Activated CD8-positive, alpha-beta T cell treated with anti-CD3 and anti-CD28 coated beads for 36 hours (primary cell): ENCODE measurements around the gene TRMT2A. TPM values are rescaled to one million over a fixed set of nuclear protein-coding genes. Genes with fewer than 3 reads are reported as not detected.

ENCODE experiments used
- ATAC-seq: fragments of 200-7000 bp; cut with Tn5 transposase; one replicate; pipeline ENCODE4 v1.10.0; 2021; ENCODE audit warnings: mild to moderate bottlenecking, moderate library complexity
- CTCF ChIA-PET: fragments of 350-600 bp; sonication (Branson Sonifier 250); formaldehyde crosslinking; loops from one replicate; lab custom pipeline; 2021; ENCODE audit warnings: antibody characterized with exemption; lab: Charles Lee
- POLR2A ChIA-PET: fragments of 350-600 bp; sonication (Branson Sonifier 250); formaldehyde crosslinking; loops from one replicate; lab custom pipeline; 2021; ENCODE audit warnings: antibody characterized with exemption; lab: Charles Lee
- DNase-seq: peaks from one replicate; pipeline ENCODE4 v3.0.0-alpha.2; 2020
- H3K27ac Mint-ChIP-seq: one replicate; pipeline ENCODE4 v1.8.0; 2021; ENCODE audit warnings: mild to moderate bottlenecking, mixed read lengths
- H3K27me3 Mint-ChIP-seq: one replicate; pipeline ENCODE4 v1.8.0; 2021; ENCODE audit warnings: mixed read lengths
- H3K36me3 Mint-ChIP-seq: one replicate; pipeline ENCODE4 v1.8.0; 2021; ENCODE audit warnings: low read depth, mixed read lengths
- H3K4me1 Mint-ChIP-seq: one replicate; pipeline ENCODE4 v1.8.0; 2021; ENCODE audit warnings: low read depth, mixed read lengths
- H3K4me3 Mint-ChIP-seq: one replicate; pipeline ENCODE4 v1.8.0; 2021; ENCODE audit warnings: mild to moderate bottlenecking, moderate library complexity, mixed read lengths
- H3K9me3 Mint-ChIP-seq: one replicate; pipeline ENCODE4 v1.8.0; 2021; ENCODE audit warnings: mixed read lengths
- CTCF ChIP-seq: fragments of 200-600 bp; IDR thresholded peaks from one replicate; pipeline ENCODE4 v1.8.0; 2022; ENCODE audit warnings: antibody characterized with exemption, mild to moderate bottlenecking
- intact Hi-C: fragments of 100-400 bp; cut with micrococcal nuclease; formaldehyde crosslinking; loops from one replicate; pipeline ENCODE4 v1.10.0; 2022
- total RNA-seq, 2 experiments: library from RNA; stranded (reverse); gene quantifications; one replicate each; pipeline ENCODE4 v1.2.3, GENCODE V29; 2021

TRMT2A gene
- total RNA-seq, 2 experiments from 2014 or later = 101 to 105 TPM

DNA sequence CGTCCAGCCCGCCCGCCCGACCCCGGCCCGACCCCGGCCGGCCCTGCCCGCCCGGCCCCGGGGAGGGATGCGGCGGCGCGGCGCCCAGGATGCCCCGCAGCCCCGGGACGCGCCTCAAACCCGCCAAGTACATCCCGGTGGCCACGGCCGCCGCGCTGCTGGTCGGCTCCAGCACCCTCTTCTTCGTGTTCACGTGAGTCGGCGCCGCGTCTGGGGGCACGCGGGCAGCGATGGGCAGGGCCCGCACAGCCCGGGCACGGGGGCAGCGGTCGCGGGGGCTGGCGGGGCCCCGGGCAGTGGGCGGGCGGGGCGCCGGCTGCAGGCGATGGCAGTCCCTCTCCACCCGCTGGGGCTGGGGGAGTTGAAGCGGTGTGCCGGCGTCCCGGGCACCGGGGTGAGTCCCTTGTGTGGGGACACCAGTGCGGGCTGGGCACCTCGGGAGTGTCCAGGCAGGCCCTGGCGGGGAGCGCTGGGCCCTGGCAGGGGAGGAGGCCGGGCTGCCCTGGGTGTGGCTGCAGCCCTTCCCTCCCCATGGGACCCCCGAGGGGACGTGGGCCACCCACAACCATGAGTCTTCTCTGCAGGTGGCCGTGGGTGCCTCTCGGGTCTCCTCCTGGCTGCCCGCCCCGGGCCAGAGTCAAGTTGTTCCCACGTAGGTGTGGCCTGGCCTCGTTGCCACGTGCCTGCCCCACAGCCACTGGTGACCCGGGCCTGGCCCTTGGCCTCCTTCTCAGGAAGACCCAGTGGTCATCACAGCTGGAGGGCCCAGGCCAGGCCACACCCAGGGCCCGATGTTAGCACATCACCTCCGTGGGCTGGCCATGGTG is 15.0 kb upstream of the TRMT2A start:
- ChIA-PET POLR2A (no interaction called here), CTCF (no interaction called here)
- ATAC-seq (peak; percentile 12), DNase-seq (peak; percentile 32)
- TF ChIP-seq CTCF = no peak
- Mint-ChIP-seq H3K27me3 (no peaks in the 10 kb centered on the region), H3K4me3 (peak overlapping the region; percentile 72), H3K27ac (no peak overlapping the region), H3K4me1 (peaks cover 48% of the 10 kb centered on the region), H3K9me3 (no peaks in the 10 kb centered on the region), H3K36me3 (peaks cover 8% of the 10 kb centered on the region)
- intact Hi-C loops = no loop called here

DNA sequence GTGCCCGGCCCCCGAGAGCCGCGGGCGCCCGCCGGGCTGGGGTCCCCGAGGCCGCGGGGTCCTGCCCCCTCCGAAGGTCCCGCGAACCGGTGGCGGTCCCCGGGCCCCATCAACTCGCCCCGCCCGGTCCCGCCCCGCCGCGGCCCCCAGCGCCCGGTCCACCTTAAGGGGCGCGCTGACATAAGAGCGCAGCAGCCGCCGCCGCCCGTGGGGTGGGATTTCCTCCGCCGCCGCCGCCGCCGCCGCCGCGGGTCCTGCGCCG is 14.5 kb upstream of the TRMT2A start, which contains the start of gene ZDHHC8:
ZDHHC8 (plus strand) TSS at position 208 of the 262 bp plus-strand sequence. CDS start 144 bp downstream, outside the sequence.
- H3K9me3 Mint-ChIP-seq = no peaks in the 10 kb centered on the region
- ChIA-PET CTCF (no interaction called here), POLR2A (interaction anchor here (0.6 to 8.4 kb wide), 2 partner anchors 9 to 14 kb away, joined by 3 to 111 read pairs; partner anchors contain the start of genes RANBP1 and TRMT2A)
- peaks cover 48% of the 10 kb centered on the region for H3K4me1 Mint-ChIP-seq
- H3K4me3 Mint-ChIP-seq = peak within 1 kb of the TSS; percentile 72
- no peaks in the 10 kb centered on the region for H3K27me3 Mint-ChIP-seq
- H3K36me3 Mint-ChIP-seq = peaks cover 12% of the 10 kb centered on the region
- peak; percentile 30 for DNase-seq
- H3K27ac Mint-ChIP-seq = no peak within 1 kb of the TSS
- intact Hi-C loops = no loop called here
- peak; percentile 53 for ATAC-seq
- TF ChIP-seq CTCF = no peak

GRCh38 chr22:20130731-20131596 is 13.9 kb upstream of the TRMT2A start:
- POLR2A ChIA-PET = interaction anchor here (0.6 to 8.4 kb wide), 5 partner anchors 9 to 40 kb away, joined by 3 to 111 read pairs (median 3); partner anchors contain the start of genes RANBP1 and TRMT2A
- H3K27me3 Mint-ChIP-seq = no peaks in the 10 kb centered on the region

GRCh38 chr22:20130319-20130718 is 13.3 kb upstream of the TRMT2A start:
- TF ChIP-seq CTCF = no peak
- DNase-seq (peak; percentile 35), ATAC-seq (no peak)
- intact Hi-C loops = no loop called here
- ChIA-PET POLR2A (interaction anchor here (0.6 to 8.4 kb wide), 6 partner anchors 13 to 165 kb away, joined by 3 to 111 read pairs (median 4); partner anchors contain the start of genes RANBP1 and TRMT2A), CTCF (interaction anchor here (0.9 to 2.0 kb wide), 5 partner anchors 22 to 159 kb away, joined by 3 to 5 read pairs (median 5); no protein-coding TSS in a partner anchor)
- Mint-ChIP-seq H3K27ac (no peak overlapping the region), H3K4me1 (peaks cover 42% of the 10 kb centered on the region), H3K36me3 (peaks cover 18% of the 10 kb centered on the region), H3K27me3 (no peaks in the 10 kb centered on the region), H3K9me3 (no peaks in the 10 kb centered on the region), H3K4me3 (peak overlapping the region; percentile 46)

More at GRCh38 chr22:20130731-20131596, 13.9 kb upstream of the TRMT2A start:
- peaks cover 45% of the 10 kb centered on the region for H3K4me1 Mint-ChIP-seq
- no peak for TF ChIP-seq CTCF
- DNase-seq (peak; percentile 72), ATAC-seq (peak; percentile 37)
- H3K9me3 Mint-ChIP-seq = no peaks in the 10 kb centered on the region
- no peak overlapping the region for H3K27ac Mint-ChIP-seq
- CTCF ChIA-PET = interaction anchor here (1.4 kb wide), 1 partner anchor 155 kb away, joined by 5 read pairs; no protein-coding TSS in a partner anchor
- intact Hi-C loops = no loop called here
- peak overlapping the region; percentile 46 for H3K4me3 Mint-ChIP-seq
- peaks cover 17% of the 10 kb centered on the region for H3K36me3 Mint-ChIP-seq
